GM12878 (cell line): ENCODE results near the gene CCZ1B.
"Not testable (repeated sequence)": the region's sequence is repeated elsewhere in the genome, so short reads cannot be mapped to it uniquely, and the experiment has no call there.

Experiments
- CHD4 ChIP-seq: fragments of 200-600 bp; sonication (generic); IDR thresholded peaks from 2 replicates; pipeline ENCODE4 v1.6.1; 2016; ENCODE audit warnings: mild to moderate bottlenecking
- CREB1 ChIP-seq: IDR thresholded peaks from 2 replicates; pipeline ENCODE4 v1.6.1; 2012; ENCODE audit warnings: low read depth, mild to moderate bottlenecking, inconsistent platforms
- EP300 ChIP-seq, 2 experiments: fragments of 150-350 bp in 1 of 2; IDR thresholded peaks; 2 replicates each; pipeline ENCODE4 v1.6.1; 2011 to 2012; ENCODE audit warnings: low read depth in 2 of 2, low read length in 2 of 2, borderline replicate concordance in 1 of 2, improper control_type of control experiment in 1 of 2, inconsistent platforms in 1 of 2; ENCODE audit not compliant: control insufficient read depth in 1 of 2
- FOXM1 ChIP-seq: IDR thresholded peaks from 2 replicates; pipeline ENCODE4 v1.6.1; 2012; ENCODE audit warnings: low read depth, mild to moderate bottlenecking, inconsistent platforms, low read length, moderate library complexity
- NFYB ChIP-seq: IDR thresholded peaks from 2 replicates; pipeline ENCODE4 v1.6.1; 2011; ENCODE audit warnings: low read depth, mild to moderate bottlenecking, low read length, improper control_type of control experiment, moderate library complexity; ENCODE audit not compliant: insufficient read depth
- RELA ChIP-seq: fragments of 450-650 bp; IDR thresholded peaks from 2 replicates; pipeline ENCODE4 v1.8.0; 2014; ENCODE audit warnings: borderline replicate concordance; ENCODE audit not compliant: partially characterized antibody
- TF ChIP-seq, protein P1 (sequence below), 3 experiments: IDR thresholded peaks in 2 of 3; conservative IDR thresholded peaks in 1 of 3; 2 replicates each; pipeline ENCODE4 v1.5.1; 2011; ENCODE audit warnings: low read depth in 3 of 3, low read length in 3 of 3, mild to moderate bottlenecking in 3 of 3, control low read depth in 2 of 3, moderate library complexity in 2 of 3, inconsistent platforms in 1 of 3, mixed read lengths in 1 of 3; ENCODE audit not compliant: control insufficient read depth in 2 of 3, insufficient read depth in 1 of 3; ENCODE audit errors: extremely low read depth in 1 of 3
- TF ChIP-seq, protein P2 (sequence below): IDR thresholded peaks from 2 replicates; pipeline ENCODE4 v1.6.1; 2012; ENCODE audit warnings: low read depth, low read length, improper control_type of control experiment

DNA sequence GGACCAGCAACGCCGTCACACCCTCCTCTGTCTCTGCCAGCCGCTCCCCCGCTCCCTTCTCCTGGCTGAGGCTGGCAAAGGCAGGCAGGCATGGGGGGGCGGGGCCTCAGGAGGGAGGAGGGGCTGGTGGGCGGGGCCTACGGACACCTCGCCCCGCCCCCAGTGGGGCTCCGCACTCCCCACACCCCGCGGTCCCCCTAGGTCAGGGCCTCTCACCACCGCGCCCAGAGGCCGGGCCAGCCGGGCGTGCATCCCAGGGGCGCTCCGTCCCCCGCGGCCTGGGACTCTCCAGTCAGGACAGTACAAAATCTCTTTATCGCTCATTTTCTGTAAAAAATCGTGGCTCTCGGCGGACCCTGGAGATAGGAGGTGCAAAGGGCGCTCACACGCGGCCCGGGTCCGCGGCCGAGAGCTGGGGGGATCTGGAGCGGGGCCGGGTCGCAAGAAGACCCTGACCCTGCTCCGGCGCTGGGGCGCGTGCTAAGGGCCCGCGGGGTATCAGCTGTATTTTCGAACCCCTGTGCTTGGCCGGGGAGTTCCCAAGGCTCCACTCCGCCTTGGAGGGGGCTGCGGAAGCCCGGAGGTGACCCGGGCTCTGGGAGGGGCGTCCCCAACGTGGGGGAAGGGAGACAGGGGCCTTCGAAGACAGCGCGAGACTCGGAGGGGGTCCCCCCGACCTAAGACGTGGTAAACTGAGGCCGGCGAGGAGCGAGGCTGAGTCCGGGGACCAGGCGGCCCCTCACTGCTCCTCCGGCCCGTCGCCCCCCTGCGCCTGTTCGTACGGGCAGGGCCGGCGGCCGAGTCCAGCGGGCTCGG is 28.9 kb upstream of the CCZ1B start:
- TF ChIP-seq CREB1; RELA; FOXM1; EP300 (IDR thresholded peaks at IDR 0.05; ENCODE audit: borderline replicate concordance in 1 of 2, control insufficient read depth in 1 of 2, low read depth in 2 of 2, low read length in 2 of 2); NFYB; CHD4: not testable (repeated sequence)
- TF ChIP-seq, protein P1, sequence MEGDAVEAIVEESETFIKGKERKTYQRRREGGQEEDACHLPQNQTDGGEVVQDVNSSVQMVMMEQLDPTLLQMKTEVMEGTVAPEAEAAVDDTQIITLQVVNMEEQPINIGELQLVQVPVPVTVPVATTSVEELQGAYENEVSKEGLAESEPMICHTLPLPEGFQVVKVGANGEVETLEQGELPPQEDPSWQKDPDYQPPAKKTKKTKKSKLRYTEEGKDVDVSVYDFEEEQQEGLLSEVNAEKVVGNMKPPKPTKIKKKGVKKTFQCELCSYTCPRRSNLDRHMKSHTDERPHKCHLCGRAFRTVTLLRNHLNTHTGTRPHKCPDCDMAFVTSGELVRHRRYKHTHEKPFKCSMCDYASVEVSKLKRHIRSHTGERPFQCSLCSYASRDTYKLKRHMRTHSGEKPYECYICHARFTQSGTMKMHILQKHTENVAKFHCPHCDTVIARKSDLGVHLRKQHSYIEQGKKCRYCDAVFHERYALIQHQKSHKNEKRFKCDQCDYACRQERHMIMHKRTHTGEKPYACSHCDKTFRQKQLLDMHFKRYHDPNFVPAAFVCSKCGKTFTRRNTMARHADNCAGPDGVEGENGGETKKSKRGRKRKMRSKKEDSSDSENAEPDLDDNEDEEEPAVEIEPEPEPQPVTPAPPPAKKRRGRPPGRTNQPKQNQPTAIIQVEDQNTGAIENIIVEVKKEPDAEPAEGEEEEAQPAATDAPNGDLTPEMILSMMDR (IDR thresholded peaks at IDR 0.05 in 2 of 3, conservative IDR thresholded peaks at IDR 0.05 in 1 of 3; ENCODE audit: control insufficient read depth in 2 of 3, extremely low read depth in 1 of 3, insufficient read depth in 1 of 3, low read depth in 3 of 3, low read length in 3 of 3), result not testable (repeated sequence)
- TF ChIP-seq, protein P2, sequence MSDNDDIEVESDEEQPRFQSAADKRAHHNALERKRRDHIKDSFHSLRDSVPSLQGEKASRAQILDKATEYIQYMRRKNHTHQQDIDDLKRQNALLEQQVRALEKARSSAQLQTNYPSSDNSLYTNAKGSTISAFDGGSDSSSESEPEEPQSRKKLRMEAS, result not testable (repeated sequence)
